GM18867 (cell line): ENCODE results near the gene SPTA1.
A peak's percentile ranks its signal among the peaks of the same experiment; 100 is the strongest.

ENCODE experiments used
- ATAC-seq: cut with Tn5 transposase; IDR thresholded peaks from one replicate; pipeline ENCODE4 v1.9.1; 2021; ENCODE audit warnings: mild to moderate bottlenecking, moderate library complexity; ENCODE audit not compliant: unreplicated experiment

SPTA1 gene

DNA sequence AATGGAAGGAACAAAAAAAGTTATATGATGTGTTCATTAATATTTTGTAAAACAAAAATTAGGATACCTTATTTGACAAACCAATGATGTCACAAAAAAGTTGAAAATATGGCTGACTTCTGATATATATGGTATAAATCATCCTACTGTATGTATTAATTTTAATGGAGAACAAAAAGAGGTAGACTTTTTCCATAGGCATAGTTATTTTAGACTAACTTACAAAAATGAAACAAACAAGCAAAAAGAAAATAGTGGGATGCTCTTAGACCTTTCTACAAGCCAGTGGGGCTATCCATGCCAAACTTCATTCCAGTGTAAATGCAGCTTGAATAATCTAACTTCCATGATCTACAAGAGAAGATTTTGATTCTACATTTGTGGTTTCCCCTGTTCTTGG lies 522 bp upstream of the SPTA1 start:
- ATAC-seq, result no peak

DNA sequence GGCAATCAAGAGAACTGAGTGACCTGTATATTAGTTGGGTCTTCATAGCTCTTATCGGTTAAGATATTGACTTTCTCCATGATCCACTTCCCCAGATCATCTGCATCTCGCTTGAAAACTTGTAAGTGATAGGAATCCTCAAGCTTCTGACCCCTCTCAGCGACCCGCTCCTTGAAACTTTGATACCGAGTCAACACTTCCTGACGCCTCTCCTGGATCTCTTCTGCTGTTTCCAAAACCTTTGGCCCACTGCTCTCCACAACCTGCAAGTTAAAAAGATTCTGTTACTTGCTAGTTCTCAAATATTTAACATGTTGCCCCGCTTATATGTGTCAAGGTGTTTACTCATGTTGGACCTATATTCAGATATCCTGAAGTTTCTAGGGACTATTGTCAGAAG lies 1.4 kb downstream of the SPTA1 start:
- ATAC-seq, result no peak

DNA sequence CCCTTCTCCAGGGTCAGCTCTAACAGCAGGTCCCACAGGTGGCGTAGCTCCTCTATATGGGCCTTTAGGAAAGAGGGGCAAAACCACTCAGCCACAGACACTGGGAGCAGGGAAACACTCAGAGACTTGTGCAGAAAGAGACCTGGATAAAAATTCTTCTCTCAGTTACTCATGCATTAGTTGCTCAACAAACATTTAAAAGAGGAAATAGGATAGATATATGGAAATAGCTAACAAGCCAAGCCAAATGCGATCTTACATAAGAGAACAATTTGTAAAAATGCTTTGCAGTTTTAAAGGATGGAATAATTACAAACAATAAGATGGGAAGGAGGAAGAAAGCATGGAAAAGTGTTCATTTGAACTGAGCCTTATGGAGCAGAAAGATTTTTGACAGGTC lies 4.9 kb downstream of the SPTA1 start:
- no peak for ATAC-seq

DNA sequence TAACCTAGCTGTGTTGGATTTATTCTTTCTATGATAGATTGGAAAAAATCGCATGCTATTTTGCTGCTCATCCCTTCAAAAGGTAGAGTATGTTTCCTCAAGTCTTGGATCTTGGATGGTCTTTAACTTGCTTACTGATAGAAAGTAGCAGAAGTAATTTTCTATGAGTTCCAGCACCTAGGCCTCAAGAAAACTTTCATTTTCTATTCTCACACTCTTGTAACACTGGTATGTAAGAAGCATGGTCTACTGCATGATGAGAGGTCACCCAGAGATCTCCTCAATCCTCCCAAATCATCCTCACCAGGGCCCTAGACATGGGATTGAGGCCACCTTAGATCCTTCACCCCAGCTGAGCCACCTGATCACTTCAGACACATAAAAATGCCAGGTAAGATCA lies 7.2 kb downstream of the SPTA1 start:
- peak; percentile 80 for ATAC-seq

DNA sequence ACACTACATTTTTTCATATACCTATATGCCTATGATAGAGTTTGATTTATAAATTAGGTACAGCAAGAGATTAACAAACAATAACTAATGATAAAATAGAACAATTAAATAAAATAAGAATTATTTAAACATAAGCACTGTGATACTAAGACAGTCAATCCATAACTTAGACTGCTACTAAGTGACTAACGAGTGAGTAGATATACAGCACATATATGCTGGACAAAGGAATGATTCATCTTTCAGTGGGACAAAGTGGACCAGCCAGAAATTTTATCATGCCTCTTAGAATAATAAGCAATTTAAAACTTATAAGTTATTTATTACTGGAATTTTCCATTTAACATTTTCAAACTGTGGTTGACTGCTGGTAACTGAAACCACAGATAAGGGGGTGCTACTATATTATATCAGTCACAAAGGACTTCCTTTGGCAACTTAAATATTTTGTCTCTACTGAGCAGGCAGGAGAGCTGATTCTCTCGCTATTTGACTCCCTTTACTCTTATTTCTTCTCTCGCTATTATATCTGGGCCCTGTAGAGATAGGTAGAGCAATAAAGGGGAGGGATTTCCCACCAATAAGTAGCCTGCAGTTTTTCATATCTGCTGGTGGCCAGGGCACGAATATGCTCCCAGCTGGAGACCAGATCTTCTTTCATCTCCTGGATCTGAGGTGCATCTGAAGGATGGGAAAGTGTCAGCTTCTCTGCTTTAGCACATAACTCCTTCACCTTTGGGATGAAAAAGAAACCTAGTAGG lies 10.8 kb downstream of the SPTA1 start:
- no peak for ATAC-seq

DNA sequence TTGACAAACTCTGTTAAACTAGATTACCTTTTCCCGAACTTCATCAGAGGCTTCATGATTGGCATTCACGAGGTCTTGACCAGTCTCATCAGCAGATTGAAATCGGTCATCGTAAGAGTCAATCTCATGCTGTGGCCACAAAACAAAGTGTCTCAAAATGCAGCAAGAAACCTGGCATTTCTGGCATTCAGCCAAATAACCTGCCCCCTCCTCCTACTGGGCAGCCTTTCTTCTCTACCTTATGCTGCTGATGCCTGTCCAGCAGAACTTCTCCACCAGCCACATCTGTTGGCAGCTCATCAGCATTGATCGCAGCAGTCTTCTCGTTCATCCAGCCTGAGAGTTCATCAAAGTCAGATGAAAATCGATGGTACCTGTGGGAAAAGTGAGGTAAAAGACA lies 12.2 kb downstream of the SPTA1 start:
- no peak for ATAC-seq

DNA sequence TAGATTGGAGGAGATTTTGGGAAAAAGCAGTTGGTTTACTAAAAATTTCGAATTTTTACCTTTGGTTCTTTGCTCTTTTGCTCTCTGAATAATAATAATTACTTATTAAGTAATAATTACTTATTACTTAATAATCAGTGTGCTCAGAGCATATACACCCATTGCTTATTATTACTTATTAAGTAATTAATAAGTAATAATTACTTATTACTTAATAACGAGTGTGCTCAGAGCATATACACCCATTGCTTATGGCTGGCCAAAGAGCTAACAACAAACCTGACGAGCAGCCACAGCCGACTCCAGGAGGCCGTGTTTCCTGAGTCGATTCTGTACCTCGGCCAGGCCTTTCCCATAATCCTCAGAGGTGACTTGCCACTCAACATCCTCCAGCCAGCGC lies 20.5 kb downstream of the SPTA1 start:
- ATAC-seq, result no peak

DNA sequence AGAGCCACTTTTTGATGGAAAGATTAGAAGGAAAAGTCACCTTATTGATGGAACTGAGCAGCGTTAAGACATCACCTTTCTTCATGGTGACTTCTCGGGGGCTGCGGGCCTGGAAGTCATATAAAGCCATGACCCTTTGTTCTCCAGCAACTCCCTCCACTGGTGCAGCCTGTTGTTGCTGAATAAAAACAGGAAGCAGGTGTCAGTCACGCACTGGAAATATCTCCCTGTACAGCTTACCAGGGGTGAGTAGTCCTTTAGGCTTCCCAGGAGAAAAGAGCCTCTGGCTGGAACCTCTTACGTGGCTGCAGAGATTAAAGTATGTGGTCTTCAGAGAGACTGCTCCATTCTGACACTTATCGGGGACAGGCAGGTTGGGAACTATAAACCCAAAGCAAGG lies 31.9 kb downstream of the SPTA1 start:
- ATAC-seq, result no peak

DNA sequence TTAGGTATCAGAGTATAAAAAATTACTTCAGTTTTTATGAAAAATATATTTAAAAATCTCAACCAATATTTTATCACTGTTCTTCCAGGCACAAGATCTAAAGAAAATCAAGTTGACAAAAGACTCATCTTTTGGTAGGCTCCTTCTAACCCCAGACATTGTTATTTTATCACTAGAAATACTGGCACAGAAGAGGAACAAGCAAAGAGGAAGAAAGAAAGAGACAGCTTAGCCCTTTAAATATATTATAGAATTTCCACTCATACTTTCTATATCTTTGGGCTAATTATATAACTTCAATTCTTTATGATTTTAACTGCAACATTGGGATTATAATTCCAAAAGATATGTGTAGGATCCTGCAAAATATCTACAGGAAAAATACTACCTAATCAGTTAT lies 32.4 kb downstream of the SPTA1 start:
- no peak for ATAC-seq

DNA sequence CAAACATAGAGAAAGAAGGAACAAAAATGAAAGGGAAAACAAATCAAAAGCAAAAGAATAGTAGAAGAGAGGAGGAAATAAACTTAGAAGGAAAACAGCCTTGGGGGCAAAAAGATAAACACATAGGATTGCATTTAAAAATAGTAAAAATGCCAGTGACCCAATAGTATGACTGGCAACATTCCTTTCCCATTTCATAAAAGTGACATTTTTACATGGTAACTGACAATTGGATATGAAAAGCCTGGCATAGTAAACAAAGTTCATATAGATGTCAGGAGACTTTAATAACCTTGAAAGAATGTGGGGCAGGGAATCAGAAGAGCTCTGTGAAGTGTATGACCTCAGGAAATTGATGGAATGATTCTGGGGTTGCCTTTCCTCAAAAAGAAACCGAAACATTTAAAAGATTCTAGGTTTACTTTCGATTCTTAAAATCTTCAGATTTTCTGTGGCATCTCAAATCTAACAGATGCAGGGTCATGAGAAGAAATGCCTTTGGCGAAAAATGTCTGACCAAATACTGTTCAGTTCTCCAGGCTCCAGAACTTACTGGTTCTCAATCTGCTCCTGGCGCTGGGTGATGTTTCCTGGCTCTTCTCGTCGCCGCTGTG lies 33.7 kb downstream of the SPTA1 start:
- ATAC-seq, result no peak

DNA sequence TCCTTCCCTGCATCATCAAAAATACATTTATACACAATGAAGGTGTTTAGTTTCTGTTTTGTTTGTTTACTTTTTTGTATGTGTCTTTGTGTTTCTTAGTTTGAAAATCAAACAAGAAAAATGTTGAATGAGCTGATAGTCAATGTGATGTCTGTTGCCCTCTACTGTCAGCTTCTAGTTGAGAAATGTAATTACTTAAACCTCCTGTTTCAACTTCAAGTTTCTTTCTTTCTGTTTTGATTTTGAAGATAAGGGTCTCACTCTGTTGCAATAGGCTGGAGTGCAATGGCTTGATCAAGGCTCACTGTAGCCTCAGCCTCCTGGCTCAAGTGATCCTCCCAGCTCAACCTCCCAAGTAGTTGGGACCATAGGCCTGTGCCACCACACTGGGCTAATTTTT lies 37.5 kb downstream of the SPTA1 start:
- ATAC-seq, result peak; percentile 66

DNA sequence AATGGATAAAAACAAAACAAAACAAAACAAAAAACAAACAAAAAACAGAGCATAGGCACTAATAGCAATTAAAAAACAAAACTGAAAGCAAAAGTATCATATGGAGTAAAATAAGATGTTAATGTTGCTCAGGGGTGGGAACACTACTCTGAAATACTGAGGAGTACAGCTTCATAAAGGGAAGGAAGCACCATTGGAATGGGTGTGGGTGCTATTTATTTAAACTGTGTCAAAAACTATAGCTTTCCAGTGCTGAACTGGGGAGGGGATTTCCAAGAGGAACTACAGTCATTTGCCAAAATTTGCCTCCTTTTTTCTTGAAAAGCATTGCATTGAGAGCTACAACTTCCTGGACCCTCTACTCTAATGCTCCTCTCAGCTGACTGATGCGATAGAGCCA lies 40.0 kb downstream of the SPTA1 start:
- ATAC-seq, result no peak

DNA sequence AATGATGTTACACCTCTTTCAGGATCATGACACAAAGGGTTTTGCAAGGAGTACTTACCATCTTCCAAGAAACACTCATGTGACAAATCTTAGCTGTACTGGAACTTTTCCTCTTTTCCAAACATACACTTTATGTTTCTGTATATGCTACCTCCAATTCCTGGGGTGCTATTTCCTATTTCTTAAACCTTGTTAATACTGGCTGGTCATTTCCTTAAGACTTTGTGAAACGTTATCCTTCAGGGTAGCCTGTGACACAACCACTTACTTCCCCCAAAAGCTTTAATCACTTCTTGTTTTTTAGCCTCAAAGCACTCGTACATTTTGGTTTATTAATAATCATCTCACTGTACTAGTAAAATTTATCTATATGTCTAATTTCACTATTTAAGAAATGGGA lies 42.1 kb downstream of the SPTA1 start:
- no peak for ATAC-seq

DNA sequence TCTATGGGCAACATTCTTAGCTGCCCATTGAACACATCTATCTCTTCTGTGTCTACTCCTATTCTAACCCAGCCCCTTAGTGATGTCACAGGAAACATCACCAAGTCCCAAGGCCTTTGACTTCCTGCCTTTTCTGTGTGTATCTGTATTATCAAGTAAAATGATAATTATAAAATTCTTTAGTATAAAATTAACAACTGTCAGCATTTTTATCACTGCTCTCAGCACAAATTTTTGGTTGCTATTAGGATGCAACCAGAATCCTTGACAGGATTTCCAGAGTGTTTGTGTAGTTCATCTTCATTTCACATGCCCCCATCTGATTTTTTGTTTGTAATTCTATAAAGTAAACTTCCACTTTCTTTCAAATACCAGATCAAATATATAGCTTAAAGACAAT lies 47.6 kb downstream of the SPTA1 start:
- no peak for ATAC-seq

DNA sequence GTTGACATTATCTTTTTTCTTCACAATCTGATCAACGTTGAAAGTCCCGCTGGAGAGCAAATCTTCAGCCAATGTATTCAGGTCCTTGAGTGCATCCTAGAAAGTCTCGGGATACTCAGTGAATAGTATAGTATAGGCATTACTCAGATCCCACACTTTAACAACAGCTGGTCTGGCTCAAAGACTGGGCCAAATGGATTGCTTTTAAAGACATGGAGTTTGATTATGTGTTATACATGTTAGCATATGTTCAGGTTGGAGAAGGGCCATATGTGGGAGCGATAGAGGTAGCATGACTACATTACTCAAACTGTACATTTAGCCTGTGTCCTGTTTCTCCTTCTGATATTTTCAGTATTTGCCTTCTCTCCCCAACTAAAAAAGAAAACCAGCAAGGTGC lies 48.4 kb downstream of the SPTA1 start:
- ATAC-seq, result no peak

DNA sequence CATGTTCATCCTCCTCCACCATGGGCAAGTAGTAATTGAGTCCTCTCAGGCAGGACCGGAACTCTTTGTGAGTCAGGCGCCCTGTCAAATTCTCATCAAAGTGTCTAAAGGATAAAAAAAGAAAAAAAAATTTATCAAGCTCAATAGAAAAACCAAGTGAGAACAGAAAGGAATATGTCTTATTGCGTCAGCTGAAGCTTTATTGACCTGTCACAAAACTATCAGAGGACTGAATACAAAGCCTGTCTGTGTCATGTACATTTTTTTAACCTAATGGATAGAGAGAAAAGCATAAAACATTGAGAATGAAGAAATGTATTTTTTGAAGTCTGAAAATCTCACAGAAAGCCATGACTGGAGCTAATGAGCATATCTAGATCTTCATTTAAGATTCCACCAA lies 72.8 kb downstream of the SPTA1 start:
- ATAC-seq, result no peak

DNA sequence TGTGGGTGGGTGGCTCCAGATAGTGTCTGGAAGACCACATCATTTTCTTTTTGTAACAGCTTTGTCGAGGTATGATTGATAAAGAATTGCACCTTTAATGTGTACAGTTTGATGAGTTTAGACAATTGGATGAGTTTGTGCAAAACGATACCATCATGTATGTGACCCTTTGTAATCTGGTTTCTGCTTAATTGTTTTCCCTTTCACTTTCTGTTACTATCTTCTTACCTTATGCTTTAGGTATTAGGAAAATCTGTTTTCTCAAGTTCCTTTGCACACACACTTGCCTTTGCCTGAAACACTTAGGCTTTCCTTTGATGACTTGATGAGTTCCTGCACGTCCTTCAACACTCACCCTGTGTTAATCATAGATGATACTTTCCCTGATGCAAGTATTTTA lies 74.6 kb downstream of the SPTA1 start:
- peak; percentile 88 for ATAC-seq

DNA sequence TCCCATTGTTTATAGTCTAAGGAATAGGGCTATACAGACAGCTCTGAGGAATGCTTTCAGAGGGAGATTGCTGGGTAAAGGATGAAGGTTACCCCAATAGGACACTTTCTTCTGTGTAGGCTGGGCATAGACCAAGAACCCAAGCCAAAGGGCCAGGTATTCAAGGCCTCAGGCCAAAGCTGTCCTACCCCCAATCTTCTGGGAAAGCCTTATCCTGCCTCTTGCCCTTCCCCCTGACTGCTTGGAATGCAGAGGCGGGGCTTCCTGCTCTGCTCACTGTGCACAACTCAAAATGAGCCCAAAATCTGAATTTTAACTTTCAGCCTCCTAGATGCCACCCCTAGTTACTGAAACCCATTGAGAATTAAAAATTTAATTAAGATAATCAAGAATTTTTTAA lies 79.2 kb downstream of the SPTA1 start:
- ATAC-seq, result no peak

DNA sequence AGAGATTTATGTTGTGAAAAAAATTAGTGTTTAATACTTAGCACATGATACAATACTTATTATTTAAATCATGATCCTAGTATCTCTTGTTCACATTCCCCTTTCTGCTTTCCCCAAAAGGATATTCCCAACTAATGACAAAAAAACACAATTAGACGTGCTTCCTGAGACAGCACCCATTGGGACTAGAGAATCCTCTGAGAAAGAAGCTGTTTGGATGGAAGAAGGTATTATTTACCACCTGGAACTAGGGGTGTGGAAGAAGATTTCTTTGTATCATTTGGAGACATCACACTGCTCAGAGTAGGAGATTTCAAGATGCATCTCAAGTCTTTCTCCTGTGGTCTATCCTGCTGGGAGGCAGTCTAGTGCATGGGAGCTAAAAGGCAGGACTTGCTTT lies 81.5 kb downstream of the SPTA1 start, which contains the start of gene OR10Z1:
TSS of gene OR10Z1 (plus strand) at position 301 of the 400 bp plus-strand sequence. CDS start 1,171 bp downstream, outside the sequence.
- no peak for ATAC-seq

DNA sequence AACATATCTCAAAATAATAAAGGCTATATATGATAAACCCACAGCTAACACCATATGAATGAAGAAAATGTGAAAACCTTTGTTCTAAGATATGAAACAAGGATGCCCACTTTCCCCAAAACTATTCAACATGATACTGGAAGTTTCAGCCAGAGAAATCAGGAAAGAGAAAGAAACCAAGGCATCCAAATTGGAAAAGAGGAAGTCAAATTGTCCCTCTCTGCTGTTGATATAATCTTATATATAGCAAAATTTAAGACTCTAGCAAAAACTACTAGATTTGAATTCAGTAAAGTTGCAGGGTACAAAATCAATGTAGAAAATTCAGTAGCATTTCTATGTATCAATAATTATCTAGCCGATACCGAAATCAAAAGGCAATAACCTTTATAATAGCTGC lies 85.8 kb downstream of the SPTA1 start:
- ATAC-seq, result no peak

DNA sequence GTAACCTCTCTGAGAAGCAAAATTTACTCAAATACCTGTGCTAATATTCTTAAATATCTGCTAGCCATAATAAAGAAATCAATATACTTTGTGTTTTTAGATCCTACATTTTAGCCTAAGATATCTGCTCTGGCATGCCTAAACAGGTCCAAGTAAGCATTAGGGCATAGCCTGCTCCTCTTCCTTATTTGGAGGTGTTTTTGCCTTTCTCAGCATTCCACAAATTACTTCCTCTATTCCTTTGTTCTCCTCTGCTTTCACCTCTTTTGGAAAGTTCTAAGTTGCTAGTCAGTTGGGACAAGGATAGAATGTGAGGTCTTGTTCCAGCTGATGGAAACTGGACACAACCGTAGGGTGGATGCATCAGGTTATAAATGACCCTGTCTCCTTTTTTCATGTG lies 99.6 kb downstream of the SPTA1 start:
- ATAC-seq, result no peak

DNA sequence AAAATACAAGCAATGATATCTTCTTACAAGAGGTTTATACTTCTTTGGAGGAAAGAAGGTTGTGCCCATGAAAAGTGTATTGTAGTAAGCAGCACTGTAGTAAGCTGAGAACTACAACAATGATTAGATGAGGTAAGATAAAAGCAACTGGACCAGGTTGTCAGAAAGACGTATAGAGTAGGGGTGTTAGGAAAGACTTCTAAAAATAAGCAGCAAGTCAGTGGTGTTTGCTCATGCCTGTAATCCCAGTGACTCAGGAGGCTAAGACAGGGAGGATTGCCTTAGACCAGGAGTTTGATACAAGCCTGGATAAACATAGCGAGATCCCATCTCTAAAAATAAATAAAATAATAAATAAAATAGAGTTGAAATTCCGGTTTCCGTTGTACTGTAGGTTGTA lies 102.6 kb downstream of the SPTA1 start:
- ATAC-seq, result no peak

DNA sequence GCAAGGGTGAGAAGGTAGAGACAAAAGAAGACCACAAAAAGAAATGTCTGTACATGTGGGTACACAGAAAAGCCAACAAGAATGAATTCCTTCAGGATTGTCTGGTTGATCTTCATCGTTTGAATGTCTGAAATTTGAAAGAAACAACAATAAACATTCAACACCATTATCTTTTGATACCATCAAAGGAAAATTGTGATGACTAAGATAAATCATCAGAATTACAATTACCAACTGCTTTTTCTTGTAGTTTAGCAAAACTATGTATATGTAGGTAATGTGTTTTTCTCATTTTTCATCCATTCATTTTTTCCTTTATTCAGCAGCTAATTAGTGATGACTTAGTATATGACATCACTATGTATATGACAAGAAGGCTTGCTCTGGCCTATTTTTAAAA lies 106.8 kb downstream of the SPTA1 start, which contains the start of gene OR10X1:
TSS of gene OR10X1 (minus strand) at position 167 of the 400 bp plus-strand sequence. CDS start at position 167, 0 bp downstream.
- no peak for ATAC-seq
